GM12878 (cell line): ENCODE data around the gene ZNF526. TPM values are rescaled to one million over a fixed set of nuclear protein-coding genes. Genes with fewer than 3 reads are reported as not detected.

Experiments used
- CHD2 ChIP-seq: IDR thresholded peaks from 2 replicates; pipeline ENCODE4 v1.6.1; 2011; ENCODE audit warnings: low read depth, low read length, improper control_type of control experiment, borderline replicate concordance
- EP300 ChIP-seq, 2 experiments: fragments of 150-350 bp in 1 of 2; IDR thresholded peaks; 2 replicates each; pipeline ENCODE4 v1.6.1; 2011 to 2012; ENCODE audit warnings: low read depth in 2 of 2, low read length in 2 of 2, borderline replicate concordance in 1 of 2, improper control_type of control experiment in 1 of 2, inconsistent platforms in 1 of 2; ENCODE audit not compliant: control insufficient read depth in 1 of 2
- FOXK2 ChIP-seq: fragments of 450-650 bp; IDR thresholded peaks from 2 replicates; pipeline ENCODE4 v1.6.1; 2017; ENCODE audit warnings: mild to moderate bottlenecking, moderate library complexity
- IKZF1 ChIP-seq: fragments of 450-650 bp; conservative IDR thresholded peaks from 2 replicates; pipeline ENCODE4 v1.6.1; 2017; ENCODE audit warnings: antibody characterized with exemption, mild to moderate bottlenecking
- JUND ChIP-seq: IDR thresholded peaks from 2 replicates; pipeline ENCODE4 v1.6.1; 2012; ENCODE audit warnings: low read depth, mild to moderate bottlenecking, low read length, improper control_type of control experiment, moderate library complexity
- RAD21 ChIP-seq: IDR thresholded peaks from 2 replicates; pipeline ENCODE4 v1.6.1; 2011; ENCODE audit warnings: mild to moderate bottlenecking, low read depth, low read length, moderate library complexity; ENCODE audit not compliant: insufficient read depth
- RBBP5 ChIP-seq: fragments of 200-600 bp; sonication (generic); conservative IDR thresholded peaks from 2 replicates; pipeline ENCODE4 v1.6.1; 2016
- SMC3 ChIP-seq: IDR thresholded peaks from 2 replicates; pipeline ENCODE4 v1.6.1; 2011; ENCODE audit warnings: low read length, improper control_type of control experiment, borderline replicate concordance
- SPI1 ChIP-seq: IDR thresholded peaks from 2 replicates; pipeline ENCODE4 v1.6.1; 2011; ENCODE audit warnings: low read depth, mild to moderate bottlenecking, low read length, moderate library complexity, borderline replicate concordance; ENCODE audit not compliant: insufficient read depth
- SREBF2 ChIP-seq: IDR thresholded peaks from 2 replicates; pipeline ENCODE4 v1.6.1; 2012; ENCODE audit warnings: mild to moderate bottlenecking, low read length
- YBX1 ChIP-seq: fragments of 450-650 bp; IDR thresholded peaks from 2 replicates; pipeline ENCODE4 v1.6.1; 2016; ENCODE audit warnings: antibody characterized with exemption
- ZBED1 ChIP-seq: IDR thresholded peaks from 2 replicates; pipeline ENCODE4 v1.6.1; 2016; ENCODE audit warnings: borderline replicate concordance
- polyA plus RNA-seq, 11 experiments: library from polyadenylated mRNA; depleted of rRNA in 4 of 11; unstranded in 6 of 11; stranded (reverse) in 5 of 11; fragments of >200 nt; fragmentation: Nextera tagmentation in 4 of 11; fragmentation: Illumina TruSeq in 1 of 11; extraction: Ambion mirVana in 4 of 11; extraction: Trizol in 1 of 11; gene quantifications; 1 replicate in 1 of 11; 2 replicates in 10 of 11; pipeline versions ENCODE4 v1.2.1 to v1.2.3, GENCODE V29; 2011 to 2016; ENCODE audit warnings: inconsistent platforms in 2 of 11, missing spikeins in 2 of 11, low read depth in 1 of 11
- total RNA-seq, 4 experiments: library from RNA; depleted of rRNA in 3 of 4; stranded (reverse); fragments of >200 nt in 3 of 4; fragmentation: Illumina TruSeq in 1 of 4; extraction: Trizol in 1 of 4; gene quantifications; 2 replicates each; pipeline versions ENCODE4 v1.2.1 to v1.2.3, GENCODE V29; 2013 to 2021
- TF ChIP-seq, protein P1 (sequence below): IDR thresholded peaks from 2 replicates; pipeline ENCODE4 v1.6.1; 2011; ENCODE audit warnings: borderline replicate concordance, low read depth, mild to moderate bottlenecking, moderate library complexity, mixed read lengths, low read length; ENCODE audit not compliant: insufficient read depth; ENCODE audit errors: extremely low read length
- TF ChIP-seq, protein P2 (sequence below): fragments of 450-650 bp; IDR thresholded peaks from 2 replicates; pipeline ENCODE4 v1.6.1; 2017; ENCODE audit warnings: borderline replicate concordance
- TF ChIP-seq, protein P3 (sequence below): fragments of 450-650 bp; IDR thresholded peaks from 2 replicates; pipeline ENCODE4 v1.6.1; 2017; ENCODE audit warnings: antibody characterized with exemption, mild to moderate bottlenecking, moderate library complexity
- TF ChIP-seq, protein P4 (sequence below): fragments of 450-650 bp; IDR thresholded peaks from 2 replicates; pipeline ENCODE4 v1.6.1; 2018; ENCODE audit warnings: mild to moderate bottlenecking, low read depth, moderate library complexity; ENCODE audit not compliant: partially characterized antibody
- TF ChIP-seq, protein P5 (sequence below): fragments of 450-650 bp; formaldehyde crosslinking; IDR thresholded peaks from 2 replicates; pipeline ENCODE4 v1.4.0; 2022; ENCODE audit warnings: mild to moderate bottlenecking, moderate library complexity

The ZNF526 gene
- total and polyA plus RNA-seq, 10 of the 15 experiments (the other 5 are each of a cell fraction or from before 2014, with no cell fraction given), result 1.8 to 18.3 (median 5.5) TPM

DNA sequence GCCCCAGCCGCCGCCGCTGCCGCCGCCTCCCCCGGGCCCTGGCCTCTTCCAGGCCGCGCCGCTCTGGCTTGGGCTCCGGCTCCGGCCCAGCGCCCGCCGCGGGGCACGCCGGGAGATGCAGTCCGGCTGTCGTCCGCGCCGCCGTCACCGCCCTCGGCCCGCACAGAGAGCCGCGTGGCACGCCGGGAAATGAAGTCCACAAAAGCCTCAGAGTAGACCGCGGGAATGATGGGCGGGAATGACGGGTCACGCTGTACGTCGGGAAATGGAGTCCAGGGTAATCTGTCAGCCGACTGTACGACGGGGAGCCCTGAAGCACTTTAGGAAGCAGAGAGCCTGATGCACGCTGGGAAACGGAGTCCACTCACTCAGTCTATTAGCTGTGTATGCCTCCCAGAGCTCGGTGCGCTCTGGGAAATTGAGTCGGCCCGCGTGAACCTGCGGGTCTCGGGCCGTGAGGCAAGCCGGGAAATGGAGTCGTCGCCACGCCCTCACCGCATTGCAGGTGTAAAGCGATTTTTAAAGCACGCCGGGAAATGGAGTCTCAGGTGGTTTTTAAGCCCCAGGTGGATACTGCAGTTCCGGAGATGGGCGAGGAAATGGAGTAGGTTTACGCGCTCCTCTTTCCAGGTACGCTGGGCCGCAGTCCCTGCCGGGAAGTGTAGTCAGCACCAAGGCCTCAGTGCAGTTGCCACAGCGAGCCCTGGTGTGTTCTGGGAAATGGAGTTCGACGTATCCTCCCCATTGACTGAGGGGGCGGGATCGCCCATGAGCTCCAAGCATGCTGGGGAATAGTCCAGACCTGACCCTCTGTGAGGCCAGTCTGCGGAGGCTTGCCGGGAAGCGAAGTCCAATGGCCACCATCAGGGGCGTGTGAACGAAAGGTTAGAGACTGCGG lies 22.6 kb downstream of the ZNF526 start, which contains the start of gene GSK3A (continued):
- TF ChIP-seq EP300 (IDR thresholded peaks at IDR 0.05; ENCODE audit: borderline replicate concordance in 1 of 2, control insufficient read depth in 1 of 2, low read depth in 2 of 2, low read length in 2 of 2), result no peak
- no peak for TF ChIP-seq SREBF2
- TF ChIP-seq, protein P1, sequence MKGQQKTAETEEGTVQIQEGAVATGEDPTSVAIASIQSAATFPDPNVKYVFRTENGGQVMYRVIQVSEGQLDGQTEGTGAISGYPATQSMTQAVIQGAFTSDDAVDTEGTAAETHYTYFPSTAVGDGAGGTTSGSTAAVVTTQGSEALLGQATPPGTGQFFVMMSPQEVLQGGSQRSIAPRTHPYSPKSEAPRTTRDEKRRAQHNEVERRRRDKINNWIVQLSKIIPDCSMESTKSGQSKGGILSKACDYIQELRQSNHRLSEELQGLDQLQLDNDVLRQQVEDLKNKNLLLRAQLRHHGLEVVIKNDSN, result no peak
- TF ChIP-seq, protein P2, sequence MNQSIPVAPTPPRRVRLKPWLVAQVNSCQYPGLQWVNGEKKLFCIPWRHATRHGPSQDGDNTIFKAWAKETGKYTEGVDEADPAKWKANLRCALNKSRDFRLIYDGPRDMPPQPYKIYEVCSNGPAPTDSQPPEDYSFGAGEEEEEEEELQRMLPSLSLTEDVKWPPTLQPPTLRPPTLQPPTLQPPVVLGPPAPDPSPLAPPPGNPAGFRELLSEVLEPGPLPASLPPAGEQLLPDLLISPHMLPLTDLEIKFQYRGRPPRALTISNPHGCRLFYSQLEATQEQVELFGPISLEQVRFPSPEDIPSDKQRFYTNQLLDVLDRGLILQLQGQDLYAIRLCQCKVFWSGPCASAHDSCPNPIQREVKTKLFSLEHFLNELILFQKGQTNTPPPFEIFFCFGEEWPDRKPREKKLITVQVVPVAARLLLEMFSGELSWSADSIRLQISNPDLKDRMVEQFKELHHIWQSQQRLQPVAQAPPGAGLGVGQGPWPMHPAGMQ, result no peak
- TF ChIP-seq FOXK2, result no peak; the same call in 1 of the 2 replicates
- TF ChIP-seq JUND, result no peak
- TF ChIP-seq, protein P3, sequence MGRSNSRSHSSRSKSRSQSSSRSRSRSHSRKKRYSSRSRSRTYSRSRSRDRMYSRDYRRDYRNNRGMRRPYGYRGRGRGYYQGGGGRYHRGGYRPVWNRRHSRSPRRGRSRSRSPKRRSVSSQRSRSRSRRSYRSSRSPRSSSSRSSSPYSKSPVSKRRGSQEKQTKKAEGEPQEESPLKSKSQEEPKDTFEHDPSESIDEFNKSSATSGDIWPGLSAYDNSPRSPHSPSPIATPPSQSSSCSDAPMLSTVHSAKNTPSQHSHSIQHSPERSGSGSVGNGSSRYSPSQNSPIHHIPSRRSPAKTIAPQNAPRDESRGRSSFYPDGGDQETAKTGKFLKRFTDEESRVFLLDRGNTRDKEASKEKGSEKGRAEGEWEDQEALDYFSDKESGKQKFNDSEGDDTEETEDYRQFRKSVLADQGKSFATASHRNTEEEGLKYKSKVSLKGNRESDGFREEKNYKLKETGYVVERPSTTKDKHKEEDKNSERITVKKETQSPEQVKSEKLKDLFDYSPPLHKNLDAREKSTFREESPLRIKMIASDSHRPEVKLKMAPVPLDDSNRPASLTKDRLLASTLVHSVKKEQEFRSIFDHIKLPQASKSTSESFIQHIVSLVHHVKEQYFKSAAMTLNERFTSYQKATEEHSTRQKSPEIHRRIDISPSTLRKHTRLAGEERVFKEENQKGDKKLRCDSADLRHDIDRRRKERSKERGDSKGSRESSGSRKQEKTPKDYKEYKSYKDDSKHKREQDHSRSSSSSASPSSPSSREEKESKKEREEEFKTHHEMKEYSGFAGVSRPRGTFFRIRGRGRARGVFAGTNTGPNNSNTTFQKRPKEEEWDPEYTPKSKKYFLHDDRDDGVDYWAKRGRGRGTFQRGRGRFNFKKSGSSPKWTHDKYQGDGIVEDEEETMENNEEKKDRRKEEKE, result no peak
- no peak for TF ChIP-seq ZBED1
- TF ChIP-seq, protein P4, sequence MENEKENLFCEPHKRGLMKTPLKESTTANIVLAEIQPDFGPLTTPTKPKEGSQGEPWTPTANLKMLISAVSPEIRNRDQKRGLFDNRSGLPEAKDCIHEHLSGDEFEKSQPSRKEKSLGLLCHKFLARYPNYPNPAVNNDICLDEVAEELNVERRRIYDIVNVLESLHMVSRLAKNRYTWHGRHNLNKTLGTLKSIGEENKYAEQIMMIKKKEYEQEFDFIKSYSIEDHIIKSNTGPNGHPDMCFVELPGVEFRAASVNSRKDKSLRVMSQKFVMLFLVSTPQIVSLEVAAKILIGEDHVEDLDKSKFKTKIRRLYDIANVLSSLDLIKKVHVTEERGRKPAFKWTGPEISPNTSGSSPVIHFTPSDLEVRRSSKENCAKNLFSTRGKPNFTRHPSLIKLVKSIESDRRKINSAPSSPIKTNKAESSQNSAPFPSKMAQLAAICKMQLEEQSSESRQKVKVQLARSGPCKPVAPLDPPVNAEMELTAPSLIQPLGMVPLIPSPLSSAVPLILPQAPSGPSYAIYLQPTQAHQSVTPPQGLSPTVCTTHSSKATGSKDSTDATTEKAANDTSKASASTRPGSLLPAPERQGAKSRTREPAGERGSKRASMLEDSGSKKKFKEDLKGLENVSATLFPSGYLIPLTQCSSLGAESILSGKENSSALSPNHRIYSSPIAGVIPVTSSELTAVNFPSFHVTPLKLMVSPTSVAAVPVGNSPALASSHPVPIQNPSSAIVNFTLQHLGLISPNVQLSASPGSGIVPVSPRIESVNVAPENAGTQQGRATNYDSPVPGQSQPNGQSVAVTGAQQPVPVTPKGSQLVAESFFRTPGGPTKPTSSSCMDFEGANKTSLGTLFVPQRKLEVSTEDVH, result peak; percentile 72
- TF ChIP-seq SPI1, result peak; percentile 30; the same call in 1 of the 2 replicates
- TF ChIP-seq, protein P5, sequence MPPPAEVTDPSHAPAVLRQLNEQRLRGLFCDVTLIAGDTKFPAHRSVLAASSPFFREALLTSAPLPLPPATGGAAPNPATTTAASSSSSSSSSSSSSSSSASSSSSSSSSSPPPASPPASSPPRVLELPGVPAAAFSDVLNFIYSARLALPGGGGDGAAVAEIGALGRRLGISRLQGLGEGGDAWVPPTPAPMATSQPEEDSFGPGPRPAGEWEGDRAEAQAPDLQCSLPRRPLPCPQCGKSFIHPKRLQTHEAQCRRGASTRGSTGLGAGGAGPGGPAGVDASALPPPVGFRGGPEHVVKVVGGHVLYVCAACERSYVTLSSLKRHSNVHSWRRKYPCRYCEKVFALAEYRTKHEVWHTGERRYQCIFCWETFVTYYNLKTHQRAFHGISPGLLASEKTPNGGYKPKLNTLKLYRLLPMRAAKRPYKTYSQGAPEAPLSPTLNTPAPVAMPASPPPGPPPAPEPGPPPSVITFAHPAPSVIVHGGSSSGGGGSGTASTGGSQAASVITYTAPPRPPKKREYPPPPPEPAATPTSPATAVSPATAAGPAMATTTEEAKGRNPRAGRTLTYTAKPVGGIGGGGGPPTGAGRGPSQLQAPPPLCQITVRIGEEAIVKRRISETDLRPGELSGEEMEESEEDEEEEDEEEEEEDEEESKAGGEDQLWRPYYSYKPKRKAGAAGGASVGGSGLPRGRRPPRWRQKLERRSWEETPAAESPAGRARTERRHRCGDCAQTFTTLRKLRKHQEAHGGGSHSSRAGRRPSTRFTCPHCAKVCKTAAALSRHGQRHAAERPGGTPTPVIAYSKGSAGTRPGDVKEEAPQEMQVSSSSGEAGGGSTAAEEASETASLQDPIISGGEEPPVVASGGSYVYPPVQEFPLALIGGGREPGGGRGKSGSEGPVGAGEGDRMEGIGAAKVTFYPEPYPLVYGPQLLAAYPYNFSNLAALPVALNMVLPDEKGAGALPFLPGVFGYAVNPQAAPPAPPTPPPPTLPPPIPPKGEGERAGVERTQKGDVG (CRISPR knock-in tag), result no peak
- TF ChIP-seq RBBP5, result no peak
- peak; percentile 100 for TF ChIP-seq IKZF1
- TF ChIP-seq CHD2, result peak; percentile 92
- no peak for TF ChIP-seq SMC3
- TF ChIP-seq RAD21, result no peak
- no peak for TF ChIP-seq YBX1
